H1 (cell line): ENCODE results near the gene ARHGAP10.

ENCODE experiments used
- CHD2 ChIP-seq: IDR thresholded peaks from 2 replicates; pipeline ENCODE4 v1.6.1; 2012; ENCODE audit warnings: low read length, improper control_type of control experiment
- NANOG ChIP-seq: IDR thresholded peaks from 2 replicates; pipeline ENCODE4 v1.6.1; 2011; ENCODE audit warnings: low read length, low read depth, mild to moderate bottlenecking, inconsistent platforms; ENCODE audit not compliant: insufficient read depth, poor library complexity, severe bottlenecking
- TEAD4 ChIP-seq: IDR thresholded peaks from 2 replicates; pipeline ENCODE4 v1.6.1; 2012; ENCODE audit warnings: low read depth, low read length, inconsistent platforms, mixed read lengths
- TF ChIP-seq, protein P1 (sequence below), 3 experiments: IDR thresholded peaks; 1 replicate in 2 of 3; 2 replicates in 1 of 3; pipeline versions ENCODE4 v1.5.1 to v1.6.1; 2011; ENCODE audit warnings: low read length in 3 of 3, mild to moderate bottlenecking in 3 of 3, inconsistent platforms in 2 of 3, low read depth in 1 of 3, moderate library complexity in 1 of 3; ENCODE audit not compliant: insufficient read depth in 1 of 3; ENCODE audit errors: control extremely low read depth in 1 of 3

GRCh38 chr4:147853706-147854105, 121.8 kb downstream of the ARHGAP10 start:
- TF ChIP-seq TEAD4: no peak
- TF ChIP-seq, protein P1, sequence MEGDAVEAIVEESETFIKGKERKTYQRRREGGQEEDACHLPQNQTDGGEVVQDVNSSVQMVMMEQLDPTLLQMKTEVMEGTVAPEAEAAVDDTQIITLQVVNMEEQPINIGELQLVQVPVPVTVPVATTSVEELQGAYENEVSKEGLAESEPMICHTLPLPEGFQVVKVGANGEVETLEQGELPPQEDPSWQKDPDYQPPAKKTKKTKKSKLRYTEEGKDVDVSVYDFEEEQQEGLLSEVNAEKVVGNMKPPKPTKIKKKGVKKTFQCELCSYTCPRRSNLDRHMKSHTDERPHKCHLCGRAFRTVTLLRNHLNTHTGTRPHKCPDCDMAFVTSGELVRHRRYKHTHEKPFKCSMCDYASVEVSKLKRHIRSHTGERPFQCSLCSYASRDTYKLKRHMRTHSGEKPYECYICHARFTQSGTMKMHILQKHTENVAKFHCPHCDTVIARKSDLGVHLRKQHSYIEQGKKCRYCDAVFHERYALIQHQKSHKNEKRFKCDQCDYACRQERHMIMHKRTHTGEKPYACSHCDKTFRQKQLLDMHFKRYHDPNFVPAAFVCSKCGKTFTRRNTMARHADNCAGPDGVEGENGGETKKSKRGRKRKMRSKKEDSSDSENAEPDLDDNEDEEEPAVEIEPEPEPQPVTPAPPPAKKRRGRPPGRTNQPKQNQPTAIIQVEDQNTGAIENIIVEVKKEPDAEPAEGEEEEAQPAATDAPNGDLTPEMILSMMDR (IDR thresholded peaks at IDR 0.05; ENCODE audit: control extremely low read depth in 1 of 3, insufficient read depth in 1 of 3, low read depth in 1 of 3, low read length in 3 of 3): no peak
- no peak for TF ChIP-seq NANOG
- TF ChIP-seq CHD2: no peak
